Common myeloid progenitor, CD34-positive (primary cell): ENCODE data around the gene CDK19. TPM values are rescaled to one million over a fixed set of nuclear protein-coding genes. Genes with fewer than 3 reads are reported as not detected.

Source experiments
- CTCF ChIA-PET: fragments of 350-600 bp; sonication (Branson Sonifier 250); formaldehyde crosslinking; loops from one replicate; lab custom pipeline; 2021; ENCODE audit warnings: antibody characterized with exemption; lab: Charles Lee
- POLR2A ChIA-PET: fragments of 350-600 bp; sonication (Branson Sonifier 250); formaldehyde crosslinking; loops from one replicate; lab custom pipeline; 2021; ENCODE audit warnings: antibody characterized with exemption; lab: Charles Lee
- DNase-seq, 3 donors: peaks; one replicate each; pipeline versions ENCODE4 v3.0.0 to v3.0.0-alpha.2; 2013
- H3K27ac ChIP-seq, 2 experiments: 1 replicate in 1 of 2; 2 replicates in 1 of 2; pipeline ENCODE4 v1.7.0; 2013; ENCODE audit warnings: inconsistent platforms in 2 of 2, low read length in 2 of 2, mild to moderate bottlenecking in 2 of 2, low read depth in 1 of 2, moderate library complexity in 1 of 2; ENCODE audit not compliant: severe bottlenecking in 2 of 2, insufficient read depth in 1 of 2, poor library complexity in 1 of 2
- H3K27me3 ChIP-seq, 5 experiments: replicated peaks in 2 of 5; 1 replicate in 3 of 5; 2 replicates in 2 of 5; pipeline versions ENCODE4 v1.6.1 to v1.7.0; 2013; ENCODE audit warnings: low read length in 4 of 5, mild to moderate bottlenecking in 2 of 5, moderate library complexity in 2 of 5, inconsistent platforms in 1 of 5; ENCODE audit not compliant: insufficient read depth in 5 of 5, control insufficient read depth in 4 of 5
- H3K36me3 ChIP-seq, 4 experiments: 1 replicate in 2 of 4; 2 replicates in 2 of 4; pipeline versions ENCODE4 v1.6.1 to v1.7.0; 2013; ENCODE audit warnings: low read length in 3 of 4, control low read depth in 1 of 4, mild to moderate bottlenecking in 1 of 4; ENCODE audit not compliant: control insufficient read depth in 4 of 4, insufficient read depth in 4 of 4
- H3K4me1 ChIP-seq, 4 experiments: 1 replicate in 3 of 4; 2 replicates in 1 of 4; pipeline versions ENCODE4 v1.6.1 to v1.7.1; 2013; ENCODE audit warnings: low read length in 3 of 4, mild to moderate bottlenecking in 3 of 4, control low read depth in 1 of 4, inconsistent platforms in 1 of 4, moderate library complexity in 1 of 4; ENCODE audit not compliant: control insufficient read depth in 4 of 4, insufficient read depth in 4 of 4; ENCODE audit errors: control extremely low read depth in 1 of 4
- H3K4me3 ChIP-seq, 7 experiments: 1 replicate in 4 of 7; 2 replicates in 3 of 7; pipeline versions ENCODE4 v1.5.1 to v1.7.0; 2013; ENCODE audit warnings: mild to moderate bottlenecking in 7 of 7, low read length in 6 of 7, moderate library complexity in 6 of 7, inconsistent platforms in 2 of 7, low read depth in 2 of 7, control low read depth in 1 of 7; ENCODE audit not compliant: insufficient read depth in 4 of 7, control insufficient read depth in 1 of 7; ENCODE audit errors: extremely low read depth in 1 of 7
- H3K9me3 ChIP-seq, 5 experiments: 1 replicate in 4 of 5; 2 replicates in 1 of 5; pipeline versions ENCODE4 v1.6.1 to v1.7.1; 2013; ENCODE audit warnings: low read length in 4 of 5, mild to moderate bottlenecking in 2 of 5, inconsistent platforms in 1 of 5, low read depth in 1 of 5, moderate library complexity in 1 of 5; ENCODE audit not compliant: control insufficient read depth in 4 of 5, insufficient read depth in 2 of 5; ENCODE audit errors: control extremely low read depth in 1 of 5
- WGBS: methylation state at CpG from one replicate; pipeline ENCODE4 v1.1.5; 2013; ENCODE audit not compliant: insufficient coverage; 5-methylcytosine and 5-hydroxymethylcytosine counted together
- polyA plus RNA-seq: library from polyadenylated mRNA; unstranded; fragments of 120-200 nt; gene quantifications from one replicate; pipeline ENCODE4 v1.2.1, GENCODE V29; 2013

Gene CDK19
- 26.2 TPM for polyA plus RNA-seq

- POLR2A ChIA-PET = interaction anchor here (0.6 to 3.8 kb wide), 6 partner anchors 13 to 166 kb away, joined by 3 to 69 read pairs (median 3); partner anchors contain the start of genes AMD1 and RPF2
- WGBS = under 1% methylated on average over 37 of the region's 48 CpGs
- CTCF ChIA-PET = interaction anchor here (0.8 to 3.6 kb wide), 12 partner anchors 9 to 663 kb away, joined by 3 to 22 read pairs (median 3); partner anchors contain the start of gene AMD1
- Histone ChIP-seq H3K9me3 (no peaks in the 10 kb centered on the region), H3K4me3 (peak within 1 kb of the TSS; percentile 75 to 99 (median 95)), H3K4me1 (peaks cover 9 to 45% (median 29%) of the 10 kb centered on the region in 4 experiments), H3K27ac (peak within 1 kb of the TSS; percentile 83 to 94), H3K27me3 (no peaks in the 10 kb centered on the region), H3K36me3 (no peaks in the 10 kb centered on the region)
- DNase-seq = peak; percentile 100
Observed at GRCh38 chr6:110815411-110816409, at the start of gene CDK19. Gene CDK19 (minus strand): TSS chr6:110815469. CDS start chr6:110815136, 333 bp downstream.

GRCh38 chr6:110864824-110865223, 49.6 kb upstream of the CDK19 start:
- H3K4me3 ChIP-seq = no peak overlapping the region

GRCh38 chr6:110859335-110859792, 44.1 kb upstream of the CDK19 start:
- Histone ChIP-seq H3K4me1 (peaks cover 2 to 26% (median 16%) of the 10 kb centered on the region in 4 experiments), H3K27me3 (no peaks in the 10 kb centered on the region), H3K36me3 (no peaks in the 10 kb centered on the region), H3K27ac (peak overlapping the region in 1 of 2 experiments; percentile 55), H3K9me3 (no peaks in the 10 kb centered on the region), H3K4me3 (peak overlapping the region in 6 of 7 experiments; percentile 33 to 74 (median 56))
- peak; percentile 80 to 89 (median 86) for DNase-seq
- CTCF ChIA-PET = interaction anchor here (1.4 to 1.9 kb wide), 2 partner anchors 15 to 17 kb away, joined by 3 to 6 read pairs; partner anchors contain the start of gene AMD1
- 0% methylated on average over 6 of the region's 12 CpGs for WGBS
- POLR2A ChIA-PET = no interaction called here

More at GRCh38 chr6:110864824-110865223, 49.6 kb upstream of the CDK19 start:
- 100% methylated on average over 1 of the region's 2 CpGs for WGBS
- POLR2A ChIA-PET = interaction anchor here (0.6 kb wide), 1 partner anchor 9 kb away, joined by 3 read pairs; no protein-coding TSS in a partner anchor
- no peak for DNase-seq
- Histone ChIP-seq H3K4me1 (peaks cover 5 to 20% (median 15%) of the 10 kb centered on the region in 4 experiments), H3K27ac (no peak overlapping the region), H3K36me3 (no peaks in the 10 kb centered on the region), H3K9me3 (no peaks in the 10 kb centered on the region), H3K27me3 (no peaks in the 10 kb centered on the region)
- CTCF ChIA-PET = interaction anchor here (1.4 to 1.6 kb wide), 3 partner anchors 10 to 86 kb away, joined by 3 to 5 read pairs (median 4); partner anchors contain the start of gene AMD1

- POLR2A ChIA-PET = interaction anchor here (1.2 kb wide), 1 partner anchor 15 kb away, joined by 3 read pairs; no protein-coding TSS in a partner anchor
- DNase-seq = no peak
- peaks cover 2 to 26% (median 16%) of the 10 kb centered on the region in 4 experiments for H3K4me1 ChIP-seq
- no peaks in the 10 kb centered on the region for H3K36me3 ChIP-seq
- no peaks in the 10 kb centered on the region for H3K27me3 ChIP-seq
- H3K27ac ChIP-seq = peak overlapping the region in 1 of 2 experiments; percentile 55
- CTCF ChIA-PET = interaction anchor here (1.0 to 1.9 kb wide), 4 partner anchors 15 to 64 kb away, joined by 3 to 6 read pairs (median 3); partner anchors contain the start of gene AMD1
- H3K9me3 ChIP-seq = no peaks in the 10 kb centered on the region
- 93% methylated on average over 27 of the region's 31 CpGs for WGBS
- peak overlapping the region in 5 of 7 experiments; percentile 30 to 74 (median 54) for H3K4me3 ChIP-seq
Observed at GRCh38 chr6:110858562-110859214, 43.4 kb upstream of the CDK19 start.

- WGBS = 98% methylated on average over 21 of the region's 21 CpGs
- ChIA-PET POLR2A (interaction anchor here (1.2 kb wide), 1 partner anchor 15 kb away, joined by 3 read pairs; no protein-coding TSS in a partner anchor), CTCF (interaction anchor here (0.6 to 1.9 kb wide), 5 partner anchors 16 to 90 kb away, joined by 3 to 6 read pairs (median 3); partner anchors contain the start of gene AMD1)
- Histone ChIP-seq H3K9me3 (no peaks in the 10 kb centered on the region), H3K27me3 (no peaks in the 10 kb centered on the region), H3K4me3 (no peak overlapping the region), H3K27ac (no peak overlapping the region), H3K36me3 (no peaks in the 10 kb centered on the region), H3K4me1 (peaks cover 2 to 26% (median 16%) of the 10 kb centered on the region in 4 experiments)
- no peak for DNase-seq
Observed at GRCh38 chr6:110858016-110858415, 42.7 kb upstream of the CDK19 start.

- H3K4me1 ChIP-seq = peaks cover 2 to 26% (median 16%) of the 10 kb centered on the region in 4 experiments
- POLR2A ChIA-PET = interaction anchor here (1.9 kb wide), 1 partner anchor 20 kb away, joined by 5 read pairs; no protein-coding TSS in a partner anchor
Observed at GRCh38 chr6:110856296-110856695, 41.0 kb upstream of the CDK19 start.

More at GRCh38 chr6:110856296-110856695, 41.0 kb upstream of the CDK19 start:
- no peaks in the 10 kb centered on the region for H3K36me3 ChIP-seq
- DNase-seq = peak in 2 of 3 donors; percentile 25 to 44
- H3K9me3 ChIP-seq = no peaks in the 10 kb centered on the region
- H3K27ac ChIP-seq = no peak overlapping the region
- no peak overlapping the region for H3K4me3 ChIP-seq
- H3K27me3 ChIP-seq = no peaks in the 10 kb centered on the region
- 90% methylated on average over 2 of the region's 3 CpGs for WGBS
- CTCF ChIA-PET = interaction anchor here (1.0 to 1.7 kb wide), 4 partner anchors 10 to 41 kb away, joined by 3 to 10 read pairs (median 4); partner anchors contain the start of gene CDK19
